ENCODE measurements around the gene TNS1.

The TNS1 gene

GRCh38 chr2:218003281-218003944 lies 618 bp upstream of the TNS1 start:
- Histone ChIP-seq H3K9me3 (ENCODE audit: control insufficient read depth, low read length) (no peaks in the 10 kb centered on the region), H3K79me2 (no peaks in the 10 kb centered on the region), H3K27ac (no peak overlapping the region), H3K4me3 (ENCODE audit: low read depth, low read length) (no peak overlapping the region), H2AFZ (no peak overlapping the region), H3K9ac (no peak overlapping the region), H3K4me2 (ENCODE audit: low read length) (no peak overlapping the region), H3K27me3 (ENCODE audit: control insufficient read depth, insufficient read depth, low read length) (no peaks in the 10 kb centered on the region), H3K36me3 (ENCODE audit: control insufficient read depth, insufficient read depth, low read length) (no peaks in the 10 kb centered on the region), H3K4me1 (no peaks in the 10 kb centered on the region)
- TF ChIP-seq CTCF (IDR thresholded peaks at IDR 0.05), result no peak

GRCh38 chr2:218002143-218002844 lies 501 bp downstream of the TNS1 start:
- no peak overlapping the region for H2AFZ ChIP-seq
- H3K27ac ChIP-seq, result no peak overlapping the region
- no peaks in the 10 kb centered on the region for H3K79me2 ChIP-seq
- H3K36me3 ChIP-seq (ENCODE audit: control insufficient read depth, insufficient read depth, low read length), result no peaks in the 10 kb centered on the region
- H3K4me3 ChIP-seq (ENCODE audit: low read depth, low read length), result no peak overlapping the region
- no peak for TF ChIP-seq CTCF (IDR thresholded peaks at IDR 0.05)
- H3K4me1 ChIP-seq, result no peaks in the 10 kb centered on the region
- no peaks in the 10 kb centered on the region for H3K9me3 ChIP-seq (ENCODE audit: control insufficient read depth, low read length)
- H3K9ac ChIP-seq, result no peak overlapping the region
- no peaks in the 10 kb centered on the region for H3K27me3 ChIP-seq (ENCODE audit: control insufficient read depth, insufficient read depth, low read length)
- H3K4me2 ChIP-seq (ENCODE audit: low read length), result no peak overlapping the region

- Histone ChIP-seq H3K4me3 (ENCODE audit: low read depth, low read length) (no peak overlapping the region), H2AFZ (no peak overlapping the region), H3K4me1 (no peaks in the 10 kb centered on the region), H3K4me2 (ENCODE audit: low read length) (no peak overlapping the region), H3K79me2 (no peaks in the 10 kb centered on the region), H3K27ac (no peak overlapping the region), H3K27me3 (ENCODE audit: control insufficient read depth, insufficient read depth, low read length) (no peaks in the 10 kb centered on the region), H3K9me3 (ENCODE audit: control insufficient read depth, low read length) (no peaks in the 10 kb centered on the region), H3K9ac (no peak overlapping the region), H3K36me3 (ENCODE audit: control insufficient read depth, insufficient read depth, low read length) (no peaks in the 10 kb centered on the region)
- no peak for TF ChIP-seq CTCF (IDR thresholded peaks at IDR 0.05)
Measured at GRCh38 chr2:218001629-218002028, 1.2 kb downstream of the TNS1 start.

GRCh38 chr2:218000136-218000535 lies 2.7 kb downstream of the TNS1 start:
- H3K9me3 ChIP-seq (ENCODE audit: control insufficient read depth, low read length), result no peaks in the 10 kb centered on the region
- H2AFZ ChIP-seq, result no peak overlapping the region
- H3K27me3 ChIP-seq (ENCODE audit: control insufficient read depth, insufficient read depth, low read length), result no peaks in the 10 kb centered on the region
- no peak overlapping the region for H3K9ac ChIP-seq
- no peaks in the 10 kb centered on the region for H3K4me1 ChIP-seq
- H3K4me3 ChIP-seq (ENCODE audit: low read depth, low read length), result no peak overlapping the region
- no peak overlapping the region for H3K4me2 ChIP-seq (ENCODE audit: low read length)
- H3K79me2 ChIP-seq, result no peaks in the 10 kb centered on the region
- no peak for TF ChIP-seq CTCF (IDR thresholded peaks at IDR 0.05)
- H3K36me3 ChIP-seq (ENCODE audit: control insufficient read depth, insufficient read depth, low read length), result no peaks in the 10 kb centered on the region
- H3K27ac ChIP-seq, result no peak overlapping the region

GRCh38 chr2:217999595-217999959 lies 3.2 kb downstream of the TNS1 start:
- Histone ChIP-seq H3K9ac (no peak overlapping the region), H3K4me3 (ENCODE audit: low read depth, low read length) (no peak overlapping the region), H3K27me3 (ENCODE audit: control insufficient read depth, insufficient read depth, low read length) (peaks cover 2% of the 10 kb centered on the region), H3K79me2 (no peaks in the 10 kb centered on the region), H3K9me3 (ENCODE audit: control insufficient read depth, low read length) (no peaks in the 10 kb centered on the region), H3K36me3 (ENCODE audit: control insufficient read depth, insufficient read depth, low read length) (no peaks in the 10 kb centered on the region), H2AFZ (no peak overlapping the region), H3K4me2 (ENCODE audit: low read length) (no peak overlapping the region), H3K27ac (no peak overlapping the region), H3K4me1 (no peaks in the 10 kb centered on the region)
- no peak for TF ChIP-seq CTCF (IDR thresholded peaks at IDR 0.05)
